Measurements from ENCODE around the gene HERC3.

DNA sequence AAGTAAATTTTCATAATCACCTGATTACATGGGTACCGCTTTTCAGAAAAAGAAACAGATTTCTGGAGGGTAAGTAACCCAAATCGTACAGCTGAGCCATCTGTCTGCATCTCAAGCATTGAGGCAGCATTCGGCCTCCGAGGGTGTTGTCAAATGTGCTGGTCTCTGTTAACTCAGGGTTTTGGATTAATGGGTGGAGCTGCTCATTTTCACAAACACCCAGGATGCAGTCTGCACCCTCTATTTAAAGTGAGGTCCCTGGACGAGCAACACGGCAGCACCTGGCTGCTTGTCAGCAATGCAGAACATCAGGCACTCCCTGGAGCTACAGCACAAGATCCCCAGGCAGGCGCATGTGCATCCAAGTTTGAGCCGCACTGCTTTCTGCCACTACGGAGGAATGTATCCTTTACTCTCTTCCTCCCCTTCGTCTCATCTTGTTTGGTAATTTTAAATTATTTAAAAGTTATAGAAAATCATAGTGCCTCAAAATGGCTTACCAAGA is 130.0 kb downstream of the HERC3 start:
- TF ChIP-seq, protein P1, sequence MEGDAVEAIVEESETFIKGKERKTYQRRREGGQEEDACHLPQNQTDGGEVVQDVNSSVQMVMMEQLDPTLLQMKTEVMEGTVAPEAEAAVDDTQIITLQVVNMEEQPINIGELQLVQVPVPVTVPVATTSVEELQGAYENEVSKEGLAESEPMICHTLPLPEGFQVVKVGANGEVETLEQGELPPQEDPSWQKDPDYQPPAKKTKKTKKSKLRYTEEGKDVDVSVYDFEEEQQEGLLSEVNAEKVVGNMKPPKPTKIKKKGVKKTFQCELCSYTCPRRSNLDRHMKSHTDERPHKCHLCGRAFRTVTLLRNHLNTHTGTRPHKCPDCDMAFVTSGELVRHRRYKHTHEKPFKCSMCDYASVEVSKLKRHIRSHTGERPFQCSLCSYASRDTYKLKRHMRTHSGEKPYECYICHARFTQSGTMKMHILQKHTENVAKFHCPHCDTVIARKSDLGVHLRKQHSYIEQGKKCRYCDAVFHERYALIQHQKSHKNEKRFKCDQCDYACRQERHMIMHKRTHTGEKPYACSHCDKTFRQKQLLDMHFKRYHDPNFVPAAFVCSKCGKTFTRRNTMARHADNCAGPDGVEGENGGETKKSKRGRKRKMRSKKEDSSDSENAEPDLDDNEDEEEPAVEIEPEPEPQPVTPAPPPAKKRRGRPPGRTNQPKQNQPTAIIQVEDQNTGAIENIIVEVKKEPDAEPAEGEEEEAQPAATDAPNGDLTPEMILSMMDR (IDR thresholded peaks at IDR 0.05): no peak
- no peak for TF ChIP-seq POLR2A (IDR thresholded peaks at IDR 0.05)

Data from testis (tissue), 2 donors.